ENCODE data around the gene CELF4.

The CELF4 gene

GRCh38 chr18:37546651-37547050 is 18.9 kb downstream of the CELF4 start:
- intact Hi-C loops (cut with micrococcal nuclease) = no loop called here
- no peak overlapping the region for H3K4me3 Mint-ChIP-seq
- H3K27me3 Mint-ChIP-seq = peaks cover 2% of the 10 kb centered on the region
- H3K9me3 Mint-ChIP-seq = no peaks in the 10 kb centered on the region
- no peaks in the 10 kb centered on the region for H3K4me1 Mint-ChIP-seq (ENCODE audit: low read depth)
- no peak overlapping the region for H3K27ac Mint-ChIP-seq
- no peaks in the 10 kb centered on the region for H3K36me3 Mint-ChIP-seq (ENCODE audit: low read depth)

GRCh38 chr18:37546272-37546537 is 19.4 kb downstream of the CELF4 start:
- no peak overlapping the region for H3K27ac Mint-ChIP-seq
- intact Hi-C loops (cut with micrococcal nuclease) = no loop called here
- H3K4me3 Mint-ChIP-seq = no peak overlapping the region
- peaks cover 2% of the 10 kb centered on the region for H3K27me3 Mint-ChIP-seq
- no peaks in the 10 kb centered on the region for H3K4me1 Mint-ChIP-seq (ENCODE audit: low read depth)
- no peaks in the 10 kb centered on the region for H3K9me3 Mint-ChIP-seq
- no peaks in the 10 kb centered on the region for H3K36me3 Mint-ChIP-seq (ENCODE audit: low read depth)

GRCh38 chr18:37545461-37546271 is 19.9 kb downstream of the CELF4 start:
- Mint-ChIP-seq H3K27me3 (peaks cover 3% of the 10 kb centered on the region), H3K27ac (no peak overlapping the region), H3K4me3 (no peak overlapping the region), H3K36me3 (ENCODE audit: low read depth) (no peaks in the 10 kb centered on the region), H3K4me1 (ENCODE audit: low read depth) (no peaks in the 10 kb centered on the region), H3K9me3 (no peaks in the 10 kb centered on the region)
- intact Hi-C loops (cut with micrococcal nuclease) = no loop called here

- Mint-ChIP-seq H3K4me1 (ENCODE audit: low read depth) (no peaks in the 10 kb centered on the region), H3K9me3 (no peaks in the 10 kb centered on the region), H3K27ac (no peak overlapping the region), H3K27me3 (peaks cover 8% of the 10 kb centered on the region), H3K36me3 (ENCODE audit: low read depth) (no peaks in the 10 kb centered on the region), H3K4me3 (no peak overlapping the region)
- intact Hi-C loops (cut with micrococcal nuclease) = no loop called here
Measured at GRCh38 chr18:37544713-37545112, 20.9 kb downstream of the CELF4 start.

- Mint-ChIP-seq H3K36me3 (ENCODE audit: low read depth) (no peaks in the 10 kb centered on the region), H3K9me3 (no peaks in the 10 kb centered on the region), H3K4me1 (ENCODE audit: low read depth) (no peaks in the 10 kb centered on the region), H3K27me3 (peaks cover 8% of the 10 kb centered on the region), H3K4me3 (no peak overlapping the region), H3K27ac (no peak overlapping the region)
- intact Hi-C loops (cut with micrococcal nuclease) = no loop called here
Measured at GRCh38 chr18:37544217-37544616, 21.4 kb downstream of the CELF4 start.

- intact Hi-C loops (cut with micrococcal nuclease) = no loop called here
- Mint-ChIP-seq H3K4me3 (no peak overlapping the region), H3K9me3 (no peaks in the 10 kb centered on the region), H3K27ac (no peak overlapping the region), H3K36me3 (ENCODE audit: low read depth) (no peaks in the 10 kb centered on the region), H3K4me1 (ENCODE audit: low read depth) (no peaks in the 10 kb centered on the region), H3K27me3 (peaks cover 14% of the 10 kb centered on the region)
Measured at GRCh38 chr18:37543321-37543720, 22.3 kb downstream of the CELF4 start.

GRCh38 chr18:37541517-37541916 is 24.1 kb downstream of the CELF4 start:
- no peaks in the 10 kb centered on the region for H3K36me3 Mint-ChIP-seq (ENCODE audit: low read depth)
- H3K4me1 Mint-ChIP-seq (ENCODE audit: low read depth) = no peaks in the 10 kb centered on the region
- intact Hi-C loops (cut with micrococcal nuclease) = no loop called here
- no peaks in the 10 kb centered on the region for H3K9me3 Mint-ChIP-seq
- no peak overlapping the region for H3K27ac Mint-ChIP-seq
- H3K27me3 Mint-ChIP-seq = peaks cover 25% of the 10 kb centered on the region
- H3K4me3 Mint-ChIP-seq = no peak overlapping the region

GRCh38 chr18:37540424-37541138 is 25.0 kb downstream of the CELF4 start:
- no peak overlapping the region for H3K4me3 Mint-ChIP-seq
- no peaks in the 10 kb centered on the region for H3K36me3 Mint-ChIP-seq (ENCODE audit: low read depth)
- intact Hi-C loops (cut with micrococcal nuclease) = no loop called here
- H3K4me1 Mint-ChIP-seq (ENCODE audit: low read depth) = no peaks in the 10 kb centered on the region
- peaks cover 25% of the 10 kb centered on the region for H3K27me3 Mint-ChIP-seq
- no peaks in the 10 kb centered on the region for H3K9me3 Mint-ChIP-seq
- H3K27ac Mint-ChIP-seq = no peak overlapping the region

GRCh38 chr18:37539236-37539635 is 26.4 kb downstream of the CELF4 start:
- Mint-ChIP-seq H3K4me3 (no peak overlapping the region), H3K9me3 (no peaks in the 10 kb centered on the region), H3K27ac (no peak overlapping the region), H3K36me3 (ENCODE audit: low read depth) (no peaks in the 10 kb centered on the region), H3K27me3 (peaks cover 25% of the 10 kb centered on the region), H3K4me1 (ENCODE audit: low read depth) (no peaks in the 10 kb centered on the region)
- intact Hi-C loops (cut with micrococcal nuclease) = loop anchor here (5.0 kb wide), 1 partner anchor 152 kb away; no protein-coding TSS in a partner anchor

- intact Hi-C loops (cut with micrococcal nuclease) = loop anchor here (5.0 kb wide), 1 partner anchor 151 kb away; no protein-coding TSS in a partner anchor
- Mint-ChIP-seq H3K27ac (no peak overlapping the region), H3K9me3 (no peaks in the 10 kb centered on the region), H3K36me3 (ENCODE audit: low read depth) (no peaks in the 10 kb centered on the region), H3K27me3 (peaks cover 26% of the 10 kb centered on the region), H3K4me3 (no peak overlapping the region), H3K4me1 (ENCODE audit: low read depth) (no peaks in the 10 kb centered on the region)
Measured at GRCh38 chr18:37538526-37539205, 26.9 kb downstream of the CELF4 start.

- peaks cover 27% of the 10 kb centered on the region for H3K27me3 Mint-ChIP-seq
- H3K9me3 Mint-ChIP-seq = no peaks in the 10 kb centered on the region
- H3K36me3 Mint-ChIP-seq (ENCODE audit: low read depth) = no peaks in the 10 kb centered on the region
- H3K4me3 Mint-ChIP-seq = no peak overlapping the region
- intact Hi-C loops (cut with micrococcal nuclease) = loop anchor here (5.0 kb wide), 1 partner anchor 151 kb away; no protein-coding TSS in a partner anchor
- H3K27ac Mint-ChIP-seq = no peak overlapping the region
- no peaks in the 10 kb centered on the region for H3K4me1 Mint-ChIP-seq (ENCODE audit: low read depth)
Measured at GRCh38 chr18:37537868-37538525, 27.6 kb downstream of the CELF4 start.

GRCh38 chr18:37536656-37537055 is 28.9 kb downstream of the CELF4 start:
- Mint-ChIP-seq H3K27me3 (peaks cover 27% of the 10 kb centered on the region), H3K9me3 (no peaks in the 10 kb centered on the region), H3K4me1 (ENCODE audit: low read depth) (no peaks in the 10 kb centered on the region), H3K27ac (no peak overlapping the region), H3K4me3 (no peak overlapping the region), H3K36me3 (ENCODE audit: low read depth) (no peaks in the 10 kb centered on the region)
- intact Hi-C loops (cut with micrococcal nuclease) = loop anchor here (5.0 kb wide), 1 partner anchor 149 kb away; no protein-coding TSS in a partner anchor

- no peaks in the 10 kb centered on the region for H3K9me3 Mint-ChIP-seq
- H3K27ac Mint-ChIP-seq = no peak overlapping the region
- no peak overlapping the region for H3K4me3 Mint-ChIP-seq
- no peaks in the 10 kb centered on the region for H3K4me1 Mint-ChIP-seq (ENCODE audit: low read depth)
- intact Hi-C loops (cut with micrococcal nuclease) = loop anchor here (5.0 kb wide), 1 partner anchor 149 kb away; no protein-coding TSS in a partner anchor
- H3K27me3 Mint-ChIP-seq = peaks cover 29% of the 10 kb centered on the region
- H3K36me3 Mint-ChIP-seq (ENCODE audit: low read depth) = no peaks in the 10 kb centered on the region
Measured at GRCh38 chr18:37535968-37536367, 29.6 kb downstream of the CELF4 start.

GRCh38 chr18:37534627-37535026 is 31.0 kb downstream of the CELF4 start:
- H3K4me1 Mint-ChIP-seq (ENCODE audit: low read depth) = no peaks in the 10 kb centered on the region
- H3K27ac Mint-ChIP-seq = no peak overlapping the region
- intact Hi-C loops (cut with micrococcal nuclease) = loop anchor here (5.0 kb wide), 1 partner anchor 147 kb away; no protein-coding TSS in a partner anchor
- H3K4me3 Mint-ChIP-seq = no peak overlapping the region
- H3K9me3 Mint-ChIP-seq = no peaks in the 10 kb centered on the region
- peaks cover 24% of the 10 kb centered on the region for H3K27me3 Mint-ChIP-seq
- no peaks in the 10 kb centered on the region for H3K36me3 Mint-ChIP-seq (ENCODE audit: low read depth)
